Kasumi-1 (cell line): ENCODE data around the gene UTP25.
"Not testable (repeated sequence)": the region's sequence is repeated elsewhere in the genome, so short reads cannot be mapped to it uniquely, and the experiment has no call there.

Experiments used
- DNase-seq, 2 experiments: peaks; one replicate each; lab custom pipeline; 2025; lab: John Stamatoyannopoulos, UW

The UTP25 gene, protein sequence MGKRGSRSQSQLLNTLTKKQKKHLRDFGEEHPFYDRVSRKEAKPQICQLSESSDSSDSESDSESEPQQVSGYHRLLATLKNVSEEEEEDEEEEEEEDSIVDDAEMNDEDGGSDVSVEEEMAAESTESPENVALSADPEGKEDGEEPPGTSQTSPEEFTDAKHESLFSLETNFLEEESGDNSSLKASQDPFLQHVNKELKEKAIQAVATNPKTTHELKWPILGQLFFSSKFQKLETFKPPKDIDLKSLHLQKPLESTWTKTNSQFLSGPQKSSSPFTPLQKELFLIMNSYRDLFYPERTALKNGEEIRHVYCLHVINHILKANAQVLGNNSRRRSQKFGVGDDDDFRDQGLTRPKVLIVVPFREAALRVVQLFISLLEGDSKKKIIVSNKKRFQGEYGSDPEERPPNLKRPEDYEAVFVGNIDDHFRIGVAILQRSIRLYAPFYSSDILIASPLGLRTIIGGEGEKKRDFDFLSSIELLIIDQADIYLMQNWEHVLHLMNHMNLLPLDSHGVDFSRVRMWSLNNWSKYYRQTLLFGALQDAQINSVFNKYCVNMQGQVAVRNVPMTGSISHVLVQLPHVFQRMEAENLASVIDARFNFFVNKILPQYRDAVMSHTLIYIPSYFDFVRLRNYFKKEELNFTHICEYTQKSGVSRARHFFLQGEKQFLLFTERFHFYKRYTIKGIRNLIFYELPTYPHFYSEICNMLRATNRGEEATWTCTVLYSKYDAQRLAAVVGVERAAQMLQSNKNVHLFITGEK

DNA sequence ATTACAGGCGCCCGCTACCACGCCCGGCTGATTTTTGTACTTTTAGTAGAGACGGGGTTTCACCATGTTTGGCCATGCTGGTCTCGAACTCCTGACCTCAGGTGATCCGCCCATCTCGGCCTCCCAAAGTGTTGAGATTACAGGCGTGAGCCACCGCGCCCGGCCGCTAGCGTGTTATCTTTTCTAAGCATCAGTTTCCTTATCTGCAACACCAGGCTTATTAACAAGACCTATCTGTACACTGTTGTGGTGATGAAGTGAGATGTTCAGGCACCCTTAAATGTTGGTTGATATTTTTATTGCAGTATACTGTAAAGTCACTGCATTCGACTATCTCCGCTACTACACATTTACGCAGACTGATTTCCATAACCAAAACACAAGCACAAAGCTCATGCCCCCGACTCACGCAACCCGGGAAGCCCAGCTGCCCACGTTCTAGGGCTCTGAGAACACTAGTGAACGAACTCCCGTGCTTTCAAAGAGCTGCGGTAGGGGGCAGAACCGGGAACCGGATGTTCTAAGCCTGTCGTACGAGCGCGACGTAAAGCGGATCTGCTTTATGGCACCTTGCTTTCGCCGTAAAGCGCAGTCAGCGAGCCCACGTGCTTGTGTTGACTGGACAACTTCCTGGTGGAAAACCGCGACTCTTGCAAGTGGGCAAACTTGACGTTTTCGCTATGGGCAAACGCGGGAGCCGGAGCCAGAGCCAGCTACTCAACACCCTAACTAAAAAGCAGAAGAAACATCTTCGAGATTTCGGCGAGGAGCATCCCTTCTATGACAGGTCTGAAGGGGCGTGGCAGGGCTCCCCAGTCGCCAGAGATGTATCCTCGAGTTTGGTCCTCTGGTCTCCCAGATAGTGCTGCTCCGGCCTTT, at the start of gene UTP25:
Gene UTP25, plus strand, starts transcription at position 589 of the 879 bp plus-strand sequence. Its CDS starts 92 bp downstream, at position 681.
- DNase-seq = peak; percentile 96 to 97

DNA sequence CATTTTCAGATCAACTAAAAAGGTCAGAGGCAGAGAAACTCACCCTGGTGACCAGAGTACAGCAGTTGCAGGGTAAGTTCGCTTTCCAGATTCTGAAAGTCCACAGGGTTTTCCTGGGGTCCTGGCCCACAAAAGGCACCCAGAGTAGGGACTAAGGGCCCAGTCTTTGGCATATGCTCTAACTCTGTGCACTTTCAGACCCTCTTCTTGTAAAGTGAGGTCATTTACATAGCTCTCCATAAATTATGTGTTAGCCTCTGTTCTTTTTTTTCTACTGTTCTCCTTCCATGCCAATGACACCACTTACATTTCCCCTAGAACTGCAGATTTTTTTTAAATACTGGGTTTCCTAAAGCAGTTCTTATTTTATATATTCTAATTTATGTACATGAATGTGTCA, 49.7 kb upstream of the UTP25 start:
- DNase-seq = no peak

DNA sequence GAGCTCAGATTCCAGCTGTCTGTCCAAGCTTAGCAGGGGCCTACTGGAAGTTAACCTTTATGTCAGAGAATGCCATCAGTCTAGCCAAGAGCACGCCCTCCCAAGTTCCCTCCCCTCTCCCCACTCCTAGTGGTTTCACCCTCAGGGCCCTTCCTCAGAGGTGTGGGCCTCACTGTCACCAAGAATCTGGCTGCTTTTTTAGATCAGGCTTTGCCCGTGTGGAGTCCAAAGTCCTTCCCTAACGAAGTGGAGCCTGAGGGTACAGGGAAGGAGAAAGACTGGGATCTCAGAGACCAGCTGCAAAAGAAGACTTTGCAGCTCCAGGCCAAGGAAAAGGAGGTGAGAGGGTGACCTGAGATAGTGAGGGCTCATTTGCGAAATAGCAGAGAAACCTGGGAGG, 47.5 kb upstream of the UTP25 start:
- no peak for DNase-seq

GRCh38 chr1:209783386-209783785, 44.4 kb upstream of the UTP25 start:
- DNase-seq = no peak

- DNase-seq = peak; percentile 96 to 97
Measured at GRCh38 chr1:209784265-209785169, 43.3 kb upstream of the UTP25 start, which contains the start of gene C1orf74. C1orf74 (minus strand) TSS chr1:209784559; CDS start chr1:209783634, 925 bp downstream.

- no peak for DNase-seq
Measured at GRCh38 chr1:209785592-209785991, 42.2 kb upstream of the UTP25 start.

- DNase-seq = no peak
Measured at GRCh38 chr1:209786146-209786545, 41.6 kb upstream of the UTP25 start.

- DNase-seq = no peak
Measured at GRCh38 chr1:209787551-209787950, 40.2 kb upstream of the UTP25 start.

DNA sequence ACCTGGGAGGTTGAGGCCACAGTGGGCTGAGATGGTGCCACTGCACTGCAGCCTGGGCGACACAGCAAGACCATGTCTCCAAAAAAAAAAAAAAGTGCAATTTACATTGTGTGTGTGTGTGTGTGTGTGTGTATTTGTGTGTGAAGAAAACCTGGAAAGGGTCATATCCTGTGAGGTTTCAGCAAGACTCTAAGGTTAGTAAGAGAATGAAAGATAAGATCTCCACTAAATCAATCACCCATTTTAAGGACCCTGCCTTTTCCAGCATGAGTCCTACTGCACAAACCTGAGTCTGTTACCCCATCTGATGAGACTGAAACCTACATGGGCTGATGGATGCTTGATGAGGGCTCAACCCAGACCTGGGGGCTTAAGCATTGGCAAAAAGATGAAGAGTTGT, 38.5 kb upstream of the UTP25 start:
- DNase-seq = no peak

GRCh38 chr1:209790286-209791193, 37.2 kb upstream of the UTP25 start:
- DNase-seq = no peak

DNA sequence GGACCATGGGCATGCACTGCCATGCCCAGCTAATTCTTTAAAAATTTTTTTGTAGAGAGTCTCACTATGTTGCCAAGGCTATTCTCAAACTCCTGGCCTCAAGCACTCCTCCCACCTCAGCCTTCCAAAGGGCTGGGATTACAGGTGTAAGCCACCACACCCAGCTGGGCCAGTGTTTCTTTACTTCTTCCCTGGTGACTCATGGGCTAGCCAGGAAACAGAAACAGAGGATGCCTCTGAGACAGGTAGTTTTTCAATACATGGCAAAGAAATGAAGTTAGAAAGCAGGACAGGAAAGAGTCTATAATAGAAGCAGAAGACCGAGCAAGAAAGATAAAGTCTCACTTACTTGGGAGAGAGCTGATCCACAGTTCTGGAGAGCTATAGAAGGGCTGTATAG, 35.9 kb upstream of the UTP25 start:
- no peak for DNase-seq

DNA sequence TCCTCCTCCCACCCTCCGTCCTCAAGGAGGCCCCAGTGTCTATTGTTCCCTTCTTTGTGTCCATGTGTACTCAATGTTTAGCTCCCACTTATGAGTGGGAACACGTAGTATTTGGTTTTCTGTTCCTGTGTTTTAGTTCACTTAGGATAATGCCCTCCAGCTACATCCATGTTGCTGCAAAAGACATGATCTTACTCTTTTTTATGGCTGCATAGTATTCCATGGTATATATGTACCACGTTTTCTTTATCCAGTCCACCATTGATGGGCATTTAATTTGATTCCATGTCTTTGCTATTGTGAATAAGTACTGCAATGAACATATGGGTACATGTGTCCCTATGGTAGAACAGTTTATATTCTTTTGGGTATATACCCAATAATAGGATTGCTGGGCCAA, 34.1 kb upstream of the UTP25 start:
- not testable (repeated sequence) for DNase-seq

- DNase-seq = peak in 1 of 2 experiments; percentile 3
Measured at GRCh38 chr1:209797978-209798639, 29.7 kb upstream of the UTP25 start.

- DNase-seq = no peak
Measured at GRCh38 chr1:209800984-209801834, 26.6 kb upstream of the UTP25 start.

GRCh38 chr1:209802117-209802779, 25.5 kb upstream of the UTP25 start:
- DNase-seq = no peak

DNA sequence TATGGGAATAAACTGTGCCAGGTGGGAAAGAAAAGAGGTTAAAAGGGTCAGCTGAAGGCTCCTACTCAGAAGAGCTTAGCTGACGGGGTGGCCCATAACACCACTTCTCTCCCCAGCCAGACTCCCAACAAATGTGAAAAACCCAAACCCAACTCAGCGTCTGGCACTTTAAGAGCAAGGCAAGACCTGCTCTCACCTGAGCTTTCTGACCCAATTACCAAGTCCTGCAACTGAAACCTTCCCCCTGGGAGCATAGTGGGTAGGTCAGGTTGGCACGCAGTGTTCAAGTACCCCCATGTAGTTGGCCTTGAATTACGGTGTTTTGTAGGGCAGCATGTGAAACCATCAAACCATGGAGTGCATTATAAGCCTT, 25.0 kb upstream of the UTP25 start:
- no peak for DNase-seq

DNA sequence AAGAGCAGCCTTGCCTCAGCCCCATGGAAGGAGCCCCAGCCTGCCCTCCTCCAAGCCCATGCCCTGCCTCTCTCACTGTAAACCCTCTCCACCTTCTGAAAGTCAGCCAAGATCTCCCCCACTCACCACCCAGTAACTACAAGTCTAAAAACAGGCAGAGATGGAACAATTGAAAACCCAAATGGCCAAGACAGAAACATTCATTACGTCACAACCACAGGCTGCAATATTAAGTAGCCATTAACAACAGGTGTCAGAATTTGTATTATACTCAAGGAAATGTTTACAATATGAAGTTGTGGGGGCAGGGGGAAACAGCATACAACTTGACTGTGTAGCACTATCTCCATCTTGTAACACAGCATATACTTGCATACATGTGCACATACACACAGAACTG, 24.2 kb upstream of the UTP25 start:
- DNase-seq = no peak

DNA sequence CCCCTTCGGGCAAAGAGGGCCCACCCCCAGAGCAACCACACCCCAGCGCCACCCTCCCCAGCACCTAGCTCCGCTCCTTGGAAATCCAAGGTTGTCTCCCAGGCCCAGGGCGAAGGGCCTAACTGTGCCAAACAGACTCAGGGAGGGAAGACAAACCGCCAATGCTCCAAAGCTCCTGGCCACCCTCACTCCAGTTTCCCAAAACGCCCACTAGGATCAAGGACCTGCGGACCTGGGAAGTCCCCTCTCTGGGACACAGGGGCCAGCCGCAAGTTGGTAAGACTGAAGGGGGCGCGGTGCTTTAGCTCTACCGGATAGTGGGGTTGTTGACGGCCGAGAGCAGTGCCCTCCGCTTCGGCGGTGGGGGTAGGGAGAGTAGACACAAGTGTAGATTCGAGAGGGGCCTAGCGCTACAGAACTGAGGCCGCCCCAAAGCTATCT, 22.4 kb upstream of the UTP25 start:
- no peak for DNase-seq
